Thyroid gland (tissue), 4 donors: ENCODE measurements around the gene RNFT2. TPM values are rescaled to one million over a fixed set of nuclear protein-coding genes. Genes with fewer than 3 reads are reported as not detected.

ENCODE experiments used
- DNase-seq, 2 donors: peaks; one replicate each; pipeline ENCODE4 v3.0.0-alpha.2; 2019
- H3K27ac ChIP-seq, 3 donors: fragments of 200-600 bp; sonication (generic); 1 replicate in 2 of 3; 2 replicates in 1 of 3; pipeline ENCODE4 v1.5.1; 2016 to 2019; ENCODE audit warnings: mild to moderate bottlenecking in 1 of 3, moderate library complexity in 1 of 3
- H3K27me3 ChIP-seq: fragments of 200-600 bp; sonication (generic); one replicate; pipeline ENCODE4 v1.5.1; 2019
- H3K36me3 ChIP-seq, 2 donors: fragments of 200-600 bp; sonication (generic); one replicate each; pipeline ENCODE4 v1.5.1; 2016 to 2019
- H3K4me1 ChIP-seq, 2 donors: fragments of 200-600 bp; sonication (generic); one replicate each; pipeline ENCODE4 v1.5.1; 2017 to 2019
- H3K4me3 ChIP-seq, 3 donors: fragments of 200-600 bp; sonication (generic); replicated peaks in 1 of 3; 1 replicate in 2 of 3; 2 replicates in 1 of 3; pipeline ENCODE4 v1.5.1; 2016; ENCODE audit warnings: mild to moderate bottlenecking in 1 of 3
- H3K9me3 ChIP-seq: fragments of 200-600 bp; sonication (generic); one replicate; pipeline ENCODE4 v1.5.1; 2017
- CTCF ChIP-seq, 6 experiments: fragments of 200-600 bp in 3 of 6; fragments of 450-650 bp in 3 of 6; sonication (generic) in 3 of 6; IDR thresholded peaks; one replicate each; pipeline ENCODE4 v1.5.1; 2016 to 2019; ENCODE audit warnings: antibody characterized with exemption in 6 of 6, mild to moderate bottlenecking in 2 of 6, inconsistent platforms in 1 of 6, moderate library complexity in 1 of 6
- POLR2A ChIP-seq, 2 donors: fragments of 450-650 bp; IDR thresholded peaks; one replicate each; pipeline ENCODE4 v1.6.1; 2017; ENCODE audit warnings: antibody characterized with exemption in 2 of 2, mild to moderate bottlenecking in 2 of 2, moderate library complexity in 1 of 2
- WGBS, 2 donors: methylation state at CpG; one replicate each; pipeline ENCODE4 v1.1.5; 2017; 5-methylcytosine and 5-hydroxymethylcytosine counted together
- intact Hi-C: fragments of 100-400 bp; cut with DNase I; formaldehyde crosslinking; loops from one replicate; pipeline ENCODE4 v1.15.1; 2023
- small RNA-seq: library from RNA; depleted of rRNA; stranded (forward); fragments of <200 nt; gene quantifications from one replicate; pipeline ENCODE3, GENCODE V24; 2016
- total RNA-seq, 4 donors: library from RNA; depleted of rRNA; stranded (reverse); fragments of >200 nt; gene quantifications; one replicate each; pipeline ENCODE4 v1.2.3, GENCODE V29; 2016

Gene RNFT2
- total RNA-seq, 4 donors from 2014 or later: 2.3 to 5.0 (median 4.5) TPM

- intact Hi-C loops: no loop called here
- TF ChIP-seq CTCF (IDR thresholded peaks at IDR 0.05): no peak
- no peak for TF ChIP-seq POLR2A (IDR thresholded peaks at IDR 0.05)
Measured at GRCh38 chr12:116894913-116895312, 156.8 kb downstream of the RNFT2 start.

GRCh38 chr12:116896411-116896924 lies 158.4 kb downstream of the RNFT2 start:
- TF ChIP-seq CTCF (IDR thresholded peaks at IDR 0.05) (no peak), POLR2A (IDR thresholded peaks at IDR 0.05) (no peak)
- no peaks in the 10 kb centered on the region for H3K36me3 ChIP-seq
- intact Hi-C loops: no loop called here
- no peaks in the 10 kb centered on the region for H3K9me3 ChIP-seq
- no peak for DNase-seq
- peaks cover 0 to 8% of the 10 kb centered on the region in 2 donors for H3K4me1 ChIP-seq
- H3K4me3 ChIP-seq: no peak overlapping the region
- no peak overlapping the region for H3K27ac ChIP-seq
- H3K27me3 ChIP-seq: no peaks in the 10 kb centered on the region
- 65 to 73% methylated on average over 7 of the region's 7 CpGs for WGBS, 2 donors

More at GRCh38 chr12:116894913-116895312, 156.8 kb downstream of the RNFT2 start:
- Histone ChIP-seq H3K4me3 (no peak overlapping the region), H3K27me3 (no peaks in the 10 kb centered on the region), H3K27ac (no peak overlapping the region), H3K9me3 (no peaks in the 10 kb centered on the region), H3K36me3 (no peaks in the 10 kb centered on the region), H3K4me1 (peaks cover 0 to 8% of the 10 kb centered on the region in 2 donors)
- DNase-seq: no peak
- 89 to 90% methylated on average over 3 of the region's 3 CpGs for WGBS, 2 donors

- WGBS, 2 donors: 64 to 68% methylated on average over 4 of the region's 4 CpGs
- DNase-seq: no peak
- Histone ChIP-seq H3K9me3 (no peaks in the 10 kb centered on the region), H3K4me1 (peaks cover 0 to 8% of the 10 kb centered on the region in 2 donors), H3K27ac (no peak overlapping the region), H3K36me3 (no peaks in the 10 kb centered on the region), H3K27me3 (no peaks in the 10 kb centered on the region), H3K4me3 (no peak overlapping the region)
- intact Hi-C loops: no loop called here
- TF ChIP-seq CTCF (IDR thresholded peaks at IDR 0.05): no peak
- no peak for TF ChIP-seq POLR2A (IDR thresholded peaks at IDR 0.05)
Measured at GRCh38 chr12:116897476-116897875, 159.4 kb downstream of the RNFT2 start.

- H3K27ac ChIP-seq: no peak overlapping the region
- no peak overlapping the region for H3K4me3 ChIP-seq
- peaks cover 0 to 8% of the 10 kb centered on the region in 2 donors for H3K4me1 ChIP-seq
- intact Hi-C loops: no loop called here
- no peaks in the 10 kb centered on the region for H3K27me3 ChIP-seq
- no peaks in the 10 kb centered on the region for H3K36me3 ChIP-seq
- H3K9me3 ChIP-seq: no peaks in the 10 kb centered on the region
- 79 to 87% methylated on average over 3 of the region's 3 CpGs for WGBS, 2 donors
- DNase-seq: no peak
- TF ChIP-seq POLR2A (IDR thresholded peaks at IDR 0.05): no peak
- TF ChIP-seq CTCF (IDR thresholded peaks at IDR 0.05): no peak
Measured at GRCh38 chr12:116898669-116899068, 160.6 kb downstream of the RNFT2 start.

- TF ChIP-seq CTCF (IDR thresholded peaks at IDR 0.05) (no peak), POLR2A (IDR thresholded peaks at IDR 0.05) (no peak)
- Histone ChIP-seq H3K27ac (no peak overlapping the region), H3K4me1 (peaks cover 0 to 8% of the 10 kb centered on the region in 2 donors), H3K36me3 (no peaks in the 10 kb centered on the region), H3K27me3 (no peaks in the 10 kb centered on the region), H3K4me3 (no peak overlapping the region), H3K9me3 (no peaks in the 10 kb centered on the region)
- DNase-seq: no peak
- WGBS, 2 donors: 87 to 91% methylated on average over 2 of the region's 2 CpGs
- intact Hi-C loops: no loop called here
Measured at GRCh38 chr12:116901612-116902011, 163.5 kb downstream of the RNFT2 start.

Small RNA genes lying within 50 kb of the gene (small RNA-seq; reads per million reads assigned to genes)
- not detected for gene RNU6-558P

Other genes starting within 250 kb of the RNFT2 start
- 1 to 10 TPM in 1 of 4 donors, not detected in 3; 1.6 TPM for gene MAP1LC3B2, start 178.9 kb upstream of the RNFT2 start, total RNA-seq
- 100 to 1,000 TPM in 2 of 4 donors, 10 to 100 TPM in 2; 88.0 to 163 (median 124) TPM for gene SPRING1, start 246 bp upstream of the RNFT2 start, total RNA-seq
- gene HRK, start 143.1 kb downstream of the RNFT2 start, total RNA-seq: under 1 TPM; 0.39 to 0.83 (median 0.48) TPM
- 10 to 100 TPM; 29.3 to 45.5 (median 32.9) TPM for gene FBXW8, start 172.6 kb downstream of the RNFT2 start, total RNA-seq